NOMO-1 treated with dmso at 0.1 percent for 144 hours (cell line): Measurements from ENCODE around the gene ROBO1.

Source experiments
- DNase-seq: peaks from one replicate; lab custom pipeline; 2025; ENCODE audit not compliant: unreplicated experiment; lab: John Stamatoyannopoulos, UW

ROBO1 gene

DNA sequence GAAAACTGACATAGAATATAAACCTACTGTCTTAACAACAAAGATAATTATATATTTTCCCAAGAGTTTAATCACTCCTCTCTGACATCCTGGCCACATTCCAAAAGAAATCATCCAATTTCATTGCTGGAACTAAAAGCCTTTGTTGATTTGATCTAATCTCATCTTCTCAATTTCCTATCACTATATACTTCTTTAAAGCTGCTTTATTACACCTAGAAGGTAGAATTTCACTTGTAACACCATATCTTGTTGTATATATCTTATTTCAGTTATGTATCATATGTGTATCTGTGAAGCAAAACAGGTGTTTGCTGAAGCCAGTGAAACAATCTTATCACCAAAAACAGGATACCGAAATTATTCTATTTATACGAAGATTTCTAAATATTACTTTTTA is 740.2 kb downstream of the ROBO1 start:
- no peak for DNase-seq

DNA sequence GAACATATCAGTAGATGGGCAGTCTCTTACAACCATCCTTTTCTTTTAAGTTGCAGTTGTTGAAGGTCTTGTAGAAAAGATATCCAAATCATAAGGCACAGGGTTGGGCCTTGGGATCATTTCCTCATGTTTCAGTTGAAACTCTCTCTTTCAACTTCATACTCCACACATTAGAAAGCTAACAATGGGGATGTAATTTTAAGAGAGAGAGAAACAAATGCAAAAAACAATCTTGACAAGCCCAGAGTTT is 747.9 kb downstream of the ROBO1 start:
- DNase-seq = no peak

DNA sequence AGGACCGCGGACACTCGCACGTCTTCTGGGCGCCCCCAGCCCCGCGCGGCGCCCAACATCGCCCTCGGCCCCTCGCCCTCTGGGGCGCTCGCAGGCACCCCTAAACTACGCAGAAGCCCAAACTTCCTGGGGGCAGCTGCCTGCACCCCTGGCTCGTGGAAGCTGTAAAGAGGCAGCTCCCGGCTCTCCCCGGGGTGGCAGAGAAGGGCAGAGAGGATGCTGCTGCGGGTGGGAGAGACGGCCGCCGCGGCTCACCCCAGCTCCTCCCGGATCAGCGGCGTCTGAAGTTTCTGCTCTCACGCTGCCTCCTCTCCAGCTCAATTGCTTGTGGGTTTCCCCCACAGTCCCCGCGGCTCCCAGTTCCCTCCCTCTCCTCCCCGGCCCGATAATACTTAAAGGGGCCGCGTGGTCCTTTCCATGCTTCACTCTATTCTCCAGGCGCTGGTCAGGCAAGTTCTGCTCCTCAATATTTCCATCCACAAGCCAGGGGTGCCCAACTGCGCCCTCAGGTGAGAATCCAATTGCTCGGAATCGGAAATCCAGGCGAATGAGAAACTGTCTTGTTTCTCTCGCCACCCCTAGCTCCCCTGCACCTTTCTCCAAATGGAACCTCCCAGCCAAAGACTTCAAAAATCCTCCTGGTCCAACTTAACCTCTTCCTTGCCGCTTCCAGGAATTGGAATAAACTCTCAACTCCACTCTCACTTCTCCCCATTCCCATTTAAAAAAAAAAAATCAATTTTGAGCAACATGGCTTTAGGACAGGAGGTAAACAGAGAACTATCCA is 748.5 kb downstream of the ROBO1 start:
- DNase-seq = peak; percentile 74

DNA sequence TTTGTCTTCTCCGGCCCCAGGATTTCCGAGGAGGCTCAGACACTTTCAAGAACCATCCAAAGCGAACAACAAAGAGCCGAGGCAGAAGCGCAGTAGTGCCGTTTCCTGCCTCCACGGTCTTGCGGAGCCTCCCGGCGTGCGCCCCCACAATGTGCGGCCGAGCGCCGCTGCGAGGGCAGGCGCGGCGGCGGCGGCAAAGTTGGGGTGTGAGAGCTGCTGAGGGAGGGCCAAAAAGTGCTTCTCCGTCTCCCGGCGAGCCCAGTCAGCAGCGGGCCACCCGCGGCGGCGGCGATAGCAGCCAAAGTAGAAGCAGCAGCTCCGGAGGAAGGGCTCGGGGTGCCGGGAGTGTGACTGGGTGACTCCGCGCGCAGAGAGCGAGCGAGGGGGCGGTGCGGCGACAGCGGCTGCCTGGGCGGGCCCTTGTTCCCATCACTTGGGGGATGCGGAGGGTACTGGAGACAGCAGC is 749.1 kb downstream of the ROBO1 start:
- peak; percentile 28 for DNase-seq

DNA sequence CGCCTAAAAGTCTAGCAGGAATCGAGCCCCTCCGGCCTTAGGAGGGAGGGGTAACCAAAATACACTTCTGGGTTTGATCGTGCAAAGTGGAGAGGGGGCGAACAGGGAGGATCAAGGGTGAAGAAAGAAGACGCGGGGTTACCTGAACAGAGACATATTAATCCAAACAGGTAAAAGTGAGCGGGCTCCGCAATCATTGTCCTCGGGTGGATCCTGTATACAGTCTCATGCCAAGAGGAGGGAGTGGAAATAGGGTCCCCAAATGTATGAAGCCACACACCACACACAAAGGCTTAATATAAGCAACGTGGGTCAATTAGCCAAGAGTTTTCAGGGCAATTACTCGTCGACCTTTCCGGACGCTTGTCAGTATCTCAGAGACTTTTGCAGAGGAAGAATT is 749.5 kb downstream of the ROBO1 start:
- no peak for DNase-seq

DNA sequence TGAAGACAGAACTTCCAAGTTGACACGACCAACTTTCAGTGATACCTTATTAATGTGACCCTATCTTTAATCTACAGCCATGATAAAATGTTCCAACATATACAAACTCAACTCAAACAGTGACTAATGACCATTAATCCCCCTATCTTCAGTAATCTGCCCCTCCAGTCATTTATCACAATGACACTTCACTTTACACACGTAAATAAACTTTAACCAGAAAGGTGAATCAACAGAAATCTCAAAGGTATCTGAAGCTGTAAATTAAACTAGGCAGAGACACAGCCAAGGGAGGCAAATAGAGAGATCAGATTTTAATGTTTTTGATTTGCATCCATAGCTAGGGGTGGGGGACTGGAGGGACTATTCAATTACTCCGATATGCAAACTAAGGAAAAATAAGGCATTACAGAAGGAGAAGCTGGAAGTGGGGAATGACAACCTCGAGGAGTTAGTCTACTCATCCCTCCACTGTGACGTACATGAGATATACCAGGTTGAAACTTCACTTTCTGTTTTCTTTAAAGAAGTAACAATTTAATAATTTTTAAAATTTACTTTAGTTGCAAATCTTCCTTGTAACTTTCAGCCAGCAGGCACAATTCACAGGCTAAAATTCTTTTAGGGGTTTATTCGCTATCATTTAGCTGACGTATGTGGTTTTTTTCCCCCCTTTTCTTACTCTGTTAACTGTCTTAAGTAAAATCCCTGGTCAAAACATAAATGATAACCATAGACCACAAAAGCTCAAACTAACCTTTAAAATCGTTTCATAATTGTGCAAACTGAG is 751.0 kb downstream of the ROBO1 start:
- no peak for DNase-seq

DNA sequence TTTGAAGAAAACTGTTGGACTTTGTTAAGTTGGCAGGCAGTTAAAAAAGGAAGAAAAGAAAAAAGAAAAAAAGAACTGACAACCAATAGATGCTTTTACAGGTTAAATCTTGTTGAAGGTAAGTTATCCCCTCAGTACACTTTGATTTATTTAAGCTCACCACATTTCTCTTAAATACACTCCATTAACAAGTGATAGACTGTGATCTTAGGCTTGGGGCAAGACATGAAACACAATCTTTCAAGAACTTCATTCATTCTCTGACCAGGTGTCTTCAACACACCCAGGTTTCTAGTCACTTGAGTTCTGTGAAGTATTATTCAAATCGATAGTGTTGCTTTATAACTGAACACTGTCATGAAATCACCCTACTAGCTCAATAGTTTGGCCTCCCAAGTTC is 751.9 kb downstream of the ROBO1 start:
- no peak for DNase-seq

DNA sequence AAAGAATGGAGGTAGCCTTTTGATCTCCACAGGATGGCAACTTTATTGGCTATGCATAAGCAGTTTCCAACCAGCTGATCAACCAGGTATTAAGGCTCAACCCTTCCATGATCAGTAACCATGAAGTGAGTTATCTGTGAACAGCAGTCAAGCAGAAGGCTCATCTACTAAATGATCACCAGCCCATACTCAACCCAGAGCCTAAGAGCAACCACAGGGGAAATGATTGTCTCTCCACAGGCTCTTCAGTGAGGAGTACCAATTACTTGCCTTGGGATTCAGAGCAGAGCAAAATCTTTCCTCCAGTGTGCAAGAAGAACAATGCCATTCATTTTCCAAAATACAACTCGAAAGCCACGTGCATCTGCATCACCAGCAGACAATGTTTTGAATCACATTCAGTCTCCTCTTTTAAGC is 754.8 kb downstream of the ROBO1 start:
- DNase-seq = no peak

DNA sequence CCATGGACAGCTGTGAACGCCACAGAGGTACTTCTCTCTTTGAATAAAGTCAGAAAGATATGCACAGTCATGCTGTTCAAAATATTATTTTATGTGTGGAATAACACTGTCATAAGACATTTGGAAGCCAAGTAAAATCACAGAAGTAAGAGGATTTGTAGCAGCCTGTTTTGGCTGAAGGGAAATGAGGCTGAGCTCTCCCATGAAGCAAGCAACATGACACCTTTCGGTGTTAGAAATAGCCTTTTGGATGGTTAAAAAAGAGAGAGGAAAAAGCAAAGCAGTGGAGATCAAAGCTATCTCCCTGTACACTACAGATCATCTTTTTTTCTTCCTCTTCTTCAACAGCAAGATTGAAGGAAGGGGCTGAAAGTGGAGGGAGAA is 755.3 kb downstream of the ROBO1 start:
- DNase-seq = no peak

DNA sequence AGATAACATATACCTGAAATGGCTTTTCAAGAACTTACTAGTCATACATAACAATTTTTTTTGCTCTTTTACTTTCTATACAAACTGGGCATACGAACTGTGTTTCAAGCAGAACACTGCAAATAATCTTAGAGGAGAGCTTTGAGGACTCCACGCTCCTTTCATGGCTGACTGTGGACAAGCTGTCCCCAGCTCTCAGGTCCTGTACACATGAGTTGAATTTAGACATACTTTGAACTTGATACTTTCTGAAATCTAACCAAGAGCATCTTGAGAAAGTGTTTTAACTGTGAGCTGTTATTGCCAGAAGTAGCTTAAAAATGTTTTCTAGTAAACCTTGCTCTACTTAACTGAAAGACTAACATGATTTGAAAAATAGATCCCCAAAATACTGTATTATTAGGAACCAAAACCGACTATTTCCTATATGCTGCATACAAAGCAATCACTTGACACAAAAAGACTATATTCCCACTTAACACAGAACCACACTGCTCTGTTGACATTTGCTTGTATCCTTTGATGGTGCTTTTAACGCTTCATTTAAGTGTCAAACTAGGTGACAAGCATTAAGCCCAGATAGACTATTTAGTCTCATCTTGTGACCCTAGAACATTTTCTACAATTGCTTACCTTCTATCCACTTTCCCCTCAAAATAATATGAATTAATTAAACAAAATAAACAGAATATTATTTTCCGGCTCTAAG is 755.8 kb downstream of the ROBO1 start:
- DNase-seq = no peak

DNA sequence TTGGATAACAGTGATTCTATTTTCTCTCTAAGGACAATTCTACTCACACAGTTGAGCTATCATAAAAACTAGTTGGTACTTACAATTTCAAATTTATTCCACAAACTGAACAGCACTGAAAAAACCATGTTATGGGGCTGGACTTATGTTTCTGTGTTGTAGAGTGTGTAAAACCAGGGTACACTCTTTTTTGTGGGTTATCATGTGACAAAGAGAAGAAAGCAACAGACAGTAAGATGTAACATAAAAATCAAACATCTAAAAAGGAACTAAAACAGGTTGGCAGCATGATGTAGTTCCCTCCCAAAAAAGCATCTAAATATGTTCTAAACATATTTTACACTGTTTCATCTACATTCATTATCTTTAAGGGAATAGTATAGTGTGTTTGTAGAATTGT is 757.9 kb downstream of the ROBO1 start:
- DNase-seq = no peak

DNA sequence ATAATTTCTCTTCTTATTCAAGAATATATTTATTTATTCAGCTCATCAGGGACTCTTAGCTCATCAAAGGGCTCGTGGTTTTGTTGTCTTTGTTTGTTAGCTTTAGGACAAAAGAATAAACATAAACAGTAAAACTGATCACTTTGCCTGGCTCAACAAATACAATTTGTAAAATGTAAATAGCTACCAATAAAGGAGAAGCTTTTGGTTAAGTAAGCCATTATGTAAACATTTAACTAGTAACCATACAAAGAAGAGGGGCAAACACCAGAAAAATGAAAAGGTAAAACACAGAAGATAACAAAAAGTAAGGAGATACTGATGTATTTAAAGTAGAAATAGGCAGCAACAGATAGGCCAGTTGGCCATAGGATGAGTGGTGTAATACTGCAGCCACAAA is 761.7 kb downstream of the ROBO1 start:
- DNase-seq = no peak

DNA sequence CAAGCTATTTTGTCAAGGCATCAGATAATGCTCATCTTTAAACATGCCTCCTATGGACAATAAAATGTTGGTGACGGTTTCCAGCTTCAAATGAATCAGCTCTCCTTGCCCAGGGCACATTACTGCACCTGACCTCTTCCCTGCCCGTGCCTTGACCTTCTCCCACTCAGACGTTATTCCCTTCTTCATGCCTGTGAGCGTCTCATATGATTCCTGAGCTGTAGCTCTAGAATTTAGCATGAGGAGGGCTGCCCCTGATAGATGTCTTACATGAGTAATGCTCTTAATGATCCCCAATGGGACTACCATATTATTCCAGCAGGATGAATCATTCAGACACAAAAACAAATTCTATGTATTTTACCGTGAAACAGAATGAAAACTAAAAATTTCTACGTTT is 762.7 kb downstream of the ROBO1 start:
- DNase-seq = no peak

DNA sequence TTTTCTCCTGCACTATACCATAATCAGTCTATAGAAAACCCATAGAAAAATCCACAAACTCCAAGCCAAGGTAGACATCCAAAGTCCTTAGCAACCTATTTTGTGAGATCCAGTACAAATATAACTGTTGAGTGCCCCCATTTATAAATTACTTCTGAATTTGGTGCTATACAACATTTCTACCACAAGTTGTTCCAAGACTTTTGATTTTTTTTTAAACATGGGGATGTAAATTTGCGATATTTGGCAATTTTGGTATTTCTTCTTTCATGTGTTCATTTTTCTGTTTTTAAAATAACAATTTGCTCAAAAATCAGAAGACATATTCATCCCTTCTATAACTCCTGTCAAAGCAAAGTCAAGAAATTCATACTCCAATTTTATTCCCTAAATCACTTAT is 763.8 kb downstream of the ROBO1 start:
- no peak for DNase-seq

DNA sequence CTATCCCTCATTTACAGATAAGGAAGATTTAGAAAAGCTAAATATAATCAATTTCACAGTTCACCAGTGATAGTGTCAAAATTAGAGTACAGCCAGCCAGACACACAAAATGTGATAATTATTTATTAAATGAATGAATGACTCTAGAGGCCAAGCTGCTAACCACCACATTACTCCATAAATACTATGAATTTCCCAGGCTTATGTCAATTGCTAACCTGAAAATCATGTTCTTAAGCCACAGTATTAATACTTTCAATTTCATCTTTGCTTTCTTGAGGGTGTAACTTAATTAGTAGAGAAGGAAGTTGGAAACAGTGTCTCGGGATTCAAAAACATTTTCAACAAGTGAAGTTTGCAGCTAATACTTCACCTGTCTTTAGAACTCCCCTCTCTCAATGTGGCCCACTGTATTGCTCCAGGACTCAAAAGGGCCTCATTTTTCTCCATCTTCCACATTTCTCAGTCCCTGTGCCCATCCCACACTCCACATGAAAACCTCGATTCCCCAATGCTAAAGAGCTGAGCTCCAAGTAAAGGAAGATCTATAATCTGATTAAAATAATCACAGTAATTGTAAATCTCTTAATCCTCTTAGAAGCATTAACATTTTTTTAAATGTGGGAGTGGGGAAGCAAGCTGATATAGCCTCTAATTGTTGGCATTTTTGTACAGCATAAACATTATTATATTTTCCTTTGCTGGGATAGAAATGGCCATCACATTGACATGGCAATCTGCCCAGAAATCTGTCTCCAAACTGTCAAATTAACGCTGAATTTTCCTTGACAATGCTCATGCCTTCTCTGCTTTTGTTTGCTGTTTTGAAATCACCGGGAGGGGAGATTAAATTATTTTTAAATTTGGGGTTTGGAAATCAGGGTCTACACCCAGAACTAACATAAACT is 765.1 kb downstream of the ROBO1 start:
- no peak for DNase-seq

DNA sequence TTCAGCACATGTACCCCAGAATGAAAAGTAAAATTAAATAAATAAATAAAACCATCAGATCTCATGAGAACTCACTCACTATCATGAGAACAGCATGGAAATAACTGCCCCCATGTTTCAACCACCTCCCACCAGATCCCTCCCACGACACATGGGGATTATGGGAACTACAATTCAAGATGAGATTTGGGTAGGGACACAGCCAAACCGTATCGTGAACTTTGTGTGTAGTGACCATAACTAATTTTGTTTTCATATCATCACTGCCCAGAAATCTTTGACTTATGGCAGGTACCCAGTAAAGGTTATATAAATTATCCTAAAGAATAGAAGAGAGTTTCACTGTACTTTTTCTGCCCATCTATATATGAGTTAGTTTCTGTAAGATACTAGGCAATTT is 766.5 kb downstream of the ROBO1 start:
- no peak for DNase-seq

DNA sequence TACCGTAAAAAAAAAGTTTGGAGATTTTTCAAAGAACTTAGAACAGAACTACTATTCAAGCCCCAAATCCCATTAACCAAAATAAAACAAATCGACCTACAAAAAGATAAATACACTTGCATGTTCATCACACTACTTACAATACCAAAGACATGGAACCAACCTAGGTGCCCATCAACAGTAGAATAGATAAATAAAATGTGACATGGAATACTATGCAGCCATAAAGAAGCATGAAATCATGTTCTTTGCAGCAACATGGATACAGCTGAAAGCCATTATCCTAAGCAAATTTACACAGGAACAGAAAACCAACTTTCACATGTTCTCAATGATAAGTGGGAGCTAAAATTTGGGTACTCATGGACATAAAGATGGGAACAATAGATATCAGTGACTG is 768.7 kb downstream of the ROBO1 start:
- DNase-seq = no peak

DNA sequence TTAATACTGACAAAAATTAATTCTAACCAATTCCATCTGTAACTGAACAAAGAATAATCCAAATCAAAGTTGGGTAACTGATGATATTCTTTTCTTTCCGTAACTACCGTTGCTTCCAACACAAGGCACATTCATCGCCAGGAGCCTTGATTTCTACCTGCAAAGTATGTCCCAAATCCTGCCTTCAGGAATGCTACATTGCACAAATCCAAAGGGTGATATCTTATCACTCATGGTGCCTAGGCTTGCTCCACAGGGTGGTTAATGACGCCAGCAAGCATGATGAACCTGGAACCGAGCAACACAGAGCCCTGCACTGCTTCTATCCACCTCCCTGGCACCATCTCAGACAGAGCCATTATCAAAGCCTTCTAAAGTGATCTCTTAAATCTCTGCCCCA is 772.7 kb downstream of the ROBO1 start:
- DNase-seq = no peak

DNA sequence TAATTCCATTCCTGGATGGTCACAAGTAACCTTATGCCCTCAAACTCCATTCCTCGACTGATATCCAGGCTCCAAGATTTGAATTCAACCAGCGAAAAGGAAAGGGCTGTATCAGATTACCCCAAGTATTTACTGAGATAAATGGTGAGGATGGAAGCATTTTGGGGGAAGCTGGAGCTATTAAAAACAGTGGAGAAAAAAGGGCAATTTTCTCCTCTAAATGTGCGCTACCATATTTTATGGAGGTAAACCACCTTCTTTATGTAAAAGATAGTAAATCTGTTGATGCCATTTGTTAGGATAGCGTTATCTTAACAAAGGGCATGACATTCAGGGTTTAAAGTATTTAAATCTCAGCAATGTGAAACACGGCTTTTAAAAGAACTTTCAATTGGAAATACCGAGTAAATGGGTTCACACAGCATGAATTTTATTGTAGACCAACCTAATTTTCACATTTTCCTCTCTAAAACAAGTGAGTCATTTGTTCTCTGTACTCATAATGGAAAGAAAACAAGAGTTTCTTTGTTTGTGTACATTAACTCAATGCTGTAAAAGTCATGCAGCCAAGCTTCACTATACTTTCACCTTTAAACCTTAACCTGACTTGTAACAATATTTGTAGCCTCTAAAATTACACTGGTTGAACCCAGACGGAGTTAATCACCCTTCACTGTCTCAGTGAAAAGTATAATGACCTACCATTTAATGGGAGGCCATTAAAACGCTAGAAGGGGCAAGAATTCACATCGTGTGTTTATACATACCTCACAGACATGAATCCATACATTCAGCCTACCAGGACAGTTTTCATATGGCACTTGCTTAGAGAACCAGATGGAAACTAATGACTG is 773.4 kb downstream of the ROBO1 start:
- DNase-seq = no peak

DNA sequence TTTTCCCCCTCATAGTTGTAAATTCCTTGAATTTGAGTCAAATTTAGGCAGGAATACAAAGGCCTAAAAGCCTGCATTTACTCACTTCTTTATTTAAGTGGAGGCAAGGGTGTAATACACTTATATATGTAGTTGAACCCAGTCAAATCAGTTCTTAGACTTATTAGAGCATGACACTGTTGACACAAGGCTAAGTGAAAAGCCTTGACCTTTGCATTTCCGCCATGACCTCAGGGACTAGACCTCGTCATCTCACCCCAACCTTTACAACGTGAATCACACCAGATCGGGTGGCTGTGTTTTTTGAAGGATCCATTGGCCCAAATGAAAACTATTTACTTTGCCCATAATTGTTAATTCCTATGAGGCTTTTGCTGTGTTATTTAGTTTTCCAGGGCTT is 774.4 kb downstream of the ROBO1 start:
- no peak for DNase-seq
